IMR-90 (cell line): ENCODE measurements around the gene SFSWAP. TPM values are rescaled to one million over a fixed set of nuclear protein-coding genes. Genes with fewer than 3 reads are reported as not detected.

Experiments used
- ATAC-seq: fragments of 200-7000 bp; cut with Tn5 transposase; 2 replicates; pipeline ENCODE4 v1.9.1; 2020; ENCODE audit warnings: low read depth, mild to moderate bottlenecking, moderate library complexity
- BruUV-seq: library from RNA; stranded (reverse); fragments of 400-500 nt; replicated peaks from 2 replicates; lab custom pipeline; 2021; lab: Mats Ljungman, UMichigan
- CTCF ChIA-PET: fragments of 300-600 bp; formaldehyde crosslinking; extraction: SDS; loops from one replicate; lab custom pipeline; 2021; ENCODE audit warnings: antibody characterized with exemption; lab: Yijun Ruan, JAX
- POLR2A ChIA-PET: fragments of 300-600 bp; sonication (Branson Sonifier 250); formaldehyde crosslinking; loops from one replicate; lab custom pipeline; 2022; ENCODE audit warnings: antibody characterized with exemption; ENCODE audit not compliant: unreplicated experiment; lab: Charles Lee
- DNase-seq: peaks from one replicate; pipeline ENCODE4 v3.0.0; 2013
- H2AFZ ChIP-seq: replicated peaks from 2 replicates; pipeline ENCODE3; 2013; ENCODE audit warnings: low read length, mild to moderate bottlenecking; ENCODE audit not compliant: poor library complexity
- H2AK5ac ChIP-seq: 2 replicates; pipeline ENCODE4 v1.6.1; 2013; ENCODE audit warnings: low read depth, low read length, inconsistent platforms
- H2AK9ac ChIP-seq: replicated peaks from 2 replicates; pipeline ENCODE3; 2013; ENCODE audit warnings: mild to moderate bottlenecking, low read depth, low read length, moderate library complexity; ENCODE audit not compliant: poor library complexity
- H2BK120ac ChIP-seq: 2 replicates; pipeline ENCODE4 v1.6.1; 2013; ENCODE audit warnings: low read depth, low read length, inconsistent platforms
- H2BK15ac ChIP-seq: 3 replicates; pipeline ENCODE4 v1.6.1; 2013; ENCODE audit warnings: low read depth, low read length, inconsistent platforms
- H2BK20ac ChIP-seq: 2 replicates; pipeline ENCODE4 v1.6.1; 2013; ENCODE audit warnings: low read depth, mild to moderate bottlenecking, inconsistent platforms, low read length, moderate library complexity
- H2BK5ac ChIP-seq: 2 replicates; pipeline ENCODE4 v1.6.1; 2013; ENCODE audit warnings: mild to moderate bottlenecking, low read depth, low read length, inconsistent platforms; ENCODE audit not compliant: poor library complexity, severe bottlenecking
- H3K14ac ChIP-seq: replicated peaks from 2 replicates; pipeline ENCODE4 v1.6.1; 2013; ENCODE audit warnings: low read depth, low read length, inconsistent platforms
- H3K18ac ChIP-seq: 2 replicates; pipeline ENCODE4 v1.6.1; 2013; ENCODE audit warnings: low read depth, low read length, control low read depth
- H3K23ac ChIP-seq: 2 replicates; pipeline ENCODE4 v1.6.1; 2013; ENCODE audit warnings: low read depth, low read length, inconsistent platforms
- H3K27ac ChIP-seq: 2 replicates; pipeline ENCODE4 v1.5.1; 2013; ENCODE audit warnings: mild to moderate bottlenecking, control low read depth, low read length; ENCODE audit not compliant: insufficient read depth
- H3K27me3 ChIP-seq: 2 replicates; pipeline ENCODE4 v1.6.1; 2013; ENCODE audit warnings: low read length; ENCODE audit not compliant: control insufficient read depth, insufficient read depth
- H3K36me3 ChIP-seq: 2 replicates; pipeline ENCODE4 v1.6.1; 2013; ENCODE audit warnings: low read length, mixed read lengths; ENCODE audit not compliant: control insufficient read depth, insufficient read depth
- H3K4ac ChIP-seq: 2 replicates; pipeline ENCODE4 v1.6.1; 2013; ENCODE audit warnings: low read depth, low read length, inconsistent platforms
- H3K4me1 ChIP-seq: 2 replicates; pipeline ENCODE4 v1.6.1; 2013; ENCODE audit warnings: low read length, mixed read lengths; ENCODE audit not compliant: control insufficient read depth, insufficient read depth
- H3K4me2 ChIP-seq: 2 replicates; pipeline ENCODE4 v1.6.1; 2013; ENCODE audit warnings: low read depth, mild to moderate bottlenecking, control low read depth, low read length, moderate library complexity
- H3K4me3 ChIP-seq: 2 replicates; pipeline ENCODE4 v1.5.1; 2013; ENCODE audit warnings: low read depth, mild to moderate bottlenecking, control low read depth, low read length, moderate library complexity; ENCODE audit not compliant: insufficient read depth
- H3K56ac ChIP-seq: 2 replicates; pipeline ENCODE4 v1.6.1; 2013; ENCODE audit warnings: low read length, inconsistent platforms; ENCODE audit not compliant: insufficient read depth; ENCODE audit errors: extremely low read depth
- H3K79me1 ChIP-seq, 2 experiments: 2 replicates each; pipeline ENCODE4 v1.6.1; 2013; ENCODE audit warnings: low read length in 2 of 2, inconsistent platforms in 1 of 2, low read depth in 1 of 2
- H3K9ac ChIP-seq: 2 replicates; pipeline ENCODE4 v1.6.1; 2013; ENCODE audit warnings: low read depth, low read length, control low read depth
- H3K9me1 ChIP-seq: 2 replicates; pipeline ENCODE4 v1.6.1; 2013; ENCODE audit warnings: low read length, inconsistent platforms; ENCODE audit not compliant: insufficient read depth
- H3K9me3 ChIP-seq: 2 replicates; pipeline ENCODE4 v1.6.1; 2013; ENCODE audit warnings: low read length; ENCODE audit not compliant: control insufficient read depth, insufficient read depth
- H4K20me1 ChIP-seq: 2 replicates; pipeline ENCODE4 v1.6.1; 2013; ENCODE audit warnings: low read length, inconsistent platforms; ENCODE audit not compliant: insufficient read depth
- H4K5ac ChIP-seq: 2 replicates; pipeline ENCODE4 v1.6.1; 2013; ENCODE audit warnings: mild to moderate bottlenecking, low read depth, low read length, control low read depth
- H4K8ac ChIP-seq, 2 experiments: 2 replicates each; pipeline ENCODE4 v1.6.1; 2013; ENCODE audit warnings: low read depth in 2 of 2, low read length in 2 of 2, control low read depth in 1 of 2, inconsistent platforms in 1 of 2
- H4K91ac ChIP-seq: 2 replicates; pipeline ENCODE4 v1.6.1; 2013; ENCODE audit warnings: low read depth, low read length, inconsistent platforms; ENCODE audit not compliant: insufficient read depth
- BHLHE40 ChIP-seq: fragments of 150-350 bp; IDR thresholded peaks from 2 replicates; pipeline ENCODE4 v1.6.1; 2016; ENCODE audit warnings: mild to moderate bottlenecking, low read depth, low read length
- CEBPB ChIP-seq: IDR thresholded peaks from 2 replicates; pipeline ENCODE4 v1.6.1; 2012; ENCODE audit warnings: low read depth, low read length, improper control_type of control experiment
- CHD1 ChIP-seq: IDR thresholded peaks from 2 replicates; pipeline ENCODE4 v1.6.1; 2012; ENCODE audit warnings: low read depth, low read length, improper control_type of control experiment
- FOS ChIP-seq: fragments of 150-350 bp; IDR thresholded peaks from 2 replicates; pipeline ENCODE4 v1.6.1; 2016; ENCODE audit warnings: low read depth, low read length
- MAFK ChIP-seq: IDR thresholded peaks from 2 replicates; pipeline ENCODE4 v1.6.1; 2012; ENCODE audit warnings: low read depth, low read length, improper control_type of control experiment
- MAZ ChIP-seq: IDR thresholded peaks from 2 replicates; pipeline ENCODE4 v1.6.1; 2012; ENCODE audit warnings: low read depth, mild to moderate bottlenecking, low read length, improper control_type of control experiment, moderate library complexity, borderline replicate concordance
- MXI1 ChIP-seq: IDR thresholded peaks from 2 replicates; pipeline ENCODE4 v1.6.1; 2012; ENCODE audit warnings: low read depth, mild to moderate bottlenecking, low read length, moderate library complexity, borderline replicate concordance
- NFE2L2 ChIP-seq: fragments of 150-350 bp; IDR thresholded peaks from 2 replicates; pipeline ENCODE4 v1.6.1; 2016; ENCODE audit warnings: low read depth, mild to moderate bottlenecking, low read length
- POLR2A ChIP-seq: IDR thresholded peaks from 2 replicates; pipeline ENCODE4 v1.6.1; 2012; ENCODE audit warnings: mild to moderate bottlenecking, low read depth, low read length
- RAD21 ChIP-seq: IDR thresholded peaks from 2 replicates; pipeline ENCODE4 v1.6.1; 2012; ENCODE audit warnings: low read length, improper control_type of control experiment
- RCOR1 ChIP-seq: IDR thresholded peaks from 2 replicates; pipeline ENCODE4 v1.6.1; 2012; ENCODE audit warnings: mild to moderate bottlenecking, low read length, improper control_type of control experiment; ENCODE audit not compliant: insufficient replicate concordance
- RFX5 ChIP-seq: IDR thresholded peaks from 2 replicates; pipeline ENCODE4 v1.8.0; 2012; ENCODE audit warnings: low read depth, mild to moderate bottlenecking, low read length, moderate library complexity
- SMC3 ChIP-seq: fragments of 150-350 bp; IDR thresholded peaks from 2 replicates; pipeline ENCODE4 v1.6.1; 2016; ENCODE audit warnings: low read depth, mild to moderate bottlenecking, antibody characterized with exemption, low read length, moderate library complexity
- WGBS, 2 experiments: methylation state at CpG; one replicate each; pipeline versions ENCODE4 v1.1.5 to v1.1.7; 2013; ENCODE audit warnings: missing lambda C conversion rate in 2 of 2; ENCODE audit not compliant: insufficient read length in 1 of 2; ENCODE audit errors: extremely low coverage in 2 of 2; 5-methylcytosine and 5-hydroxymethylcytosine counted together
- dilution Hi-C: fragments of 300-500 bp; cut with HindIII; formaldehyde crosslinking; loops from one replicate; pipeline ENCODE4 v1.14.3; 2018; ENCODE audit warnings: low sequenced_read_pairs; ENCODE audit not compliant: unreplicated experiment
- in situ Hi-C: fragments of 300-500 bp; cut with MboI; formaldehyde crosslinking; loops from 3 replicates; pipeline ENCODE4 v1.14.3; 2019; ENCODE audit warnings: low sequenced_read_pairs, inconsistent platforms, mixed read lengths
- intact Hi-C: fragments of 100-400 bp; cut with micrococcal nuclease; formaldehyde crosslinking; loops from 2 replicates; pipeline ENCODE4 v1.10.0; 2022
- polyA plus RNA-seq, 3 experiments: library from polyadenylated mRNA; depleted of rRNA; stranded (reverse); fragments of >200 nt; gene quantifications; 2 replicates each; pipeline ENCODE4 v1.2.3, GENCODE V29; 2012; ENCODE audit warnings: low replicate concordance in 1 of 3
- total RNA-seq: library from RNA; depleted of rRNA; stranded (reverse); fragments of >200 nt; gene quantifications from 2 replicates; pipeline ENCODE4 v1.2.3, GENCODE V29; 2012
- TF ChIP-seq, protein P1 (sequence below): fragments of 150-350 bp; IDR thresholded peaks from 2 replicates; pipeline ENCODE4 v1.6.1; 2016; ENCODE audit warnings: low read depth, mild to moderate bottlenecking, low read length, moderate library complexity, borderline replicate concordance
- TF ChIP-seq, protein P2 (sequence below): conservative IDR thresholded peaks from 2 replicates; pipeline ENCODE4 v1.5.1; 2012; ENCODE audit warnings: mild to moderate bottlenecking, low read depth, low read length, improper control_type of control experiment
- TF ChIP-seq, protein P3 (sequence below): fragments of 150-350 bp; IDR thresholded peaks from 2 replicates; pipeline ENCODE4 v1.6.1; 2017; ENCODE audit warnings: mild to moderate bottlenecking, antibody characterized with exemption, low read length, low read depth

The SFSWAP gene
- total and polyA plus RNA-seq, 2 of the 4 experiments (the other 2 are of a cell fraction) = 19.7 to 22.4 TPM

DNA sequence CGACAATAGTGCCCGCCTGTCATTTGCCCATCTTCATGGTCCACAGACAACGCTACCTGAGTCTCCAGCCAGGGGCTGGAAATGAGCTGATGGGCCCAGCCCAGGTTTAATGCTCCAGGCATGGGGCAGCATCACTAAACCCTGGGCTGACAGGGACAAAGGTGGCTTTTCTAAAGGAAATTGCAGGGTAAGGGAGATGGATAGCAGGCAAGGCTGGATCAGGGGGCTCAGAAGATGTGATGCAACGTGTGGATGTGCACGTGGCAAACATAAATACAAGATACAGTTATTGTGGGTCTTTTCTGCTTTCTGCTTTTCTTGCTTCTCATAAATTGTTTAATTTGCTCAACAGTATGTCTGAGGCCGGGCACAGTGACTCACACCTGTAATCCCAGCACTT is 113.6 kb downstream of the SFSWAP start:
- Histone ChIP-seq H3K9me1 (no peaks in the 10 kb centered on the region), H2AK9ac (no peak overlapping the region), H4K91ac (no peak overlapping the region), H3K9me3 (no peaks in the 10 kb centered on the region), H3K23ac (no peak overlapping the region), H2AFZ (no peak overlapping the region), H2BK20ac (no peak overlapping the region), H3K9ac (no peak overlapping the region), H2BK5ac (no peak overlapping the region), H2AK5ac (no peak overlapping the region), H2BK120ac (no peak overlapping the region), H3K27ac (no peak overlapping the region), H3K56ac (no peak overlapping the region), H3K18ac (no peak overlapping the region), H3K14ac (no peak overlapping the region), H4K8ac (no peak overlapping the region), H2BK15ac (no peak overlapping the region), H4K20me1 (no peaks in the 10 kb centered on the region), H3K4me2 (no peak overlapping the region), H3K27me3 (no peaks in the 10 kb centered on the region; the same call in 1 of the 2 replicates), H4K5ac (no peak overlapping the region), H3K4me3 (no peak overlapping the region), H3K36me3 (no peaks in the 10 kb centered on the region), H3K79me1 (no peaks in the 10 kb centered on the region), H3K4me1 (peaks cover 2% of the 10 kb centered on the region; the same call in 1 of the 2 replicates), H3K4ac (no peak overlapping the region)
- ChIA-PET POLR2A (no interaction called here), CTCF (no interaction called here)
- intact Hi-C loops (no loop called here), in situ Hi-C loops (no loop called here), dilution Hi-C loops (no loop called here)
- TF ChIP-seq POLR2A (no peak), NFE2L2 (no peak), MAZ (no peak), RCOR1 (no peak), BHLHE40 (no peak), FOS (no peak), SMC3 (no peak), RFX5 (no peak), CEBPB (no peak), MAFK (no peak), CHD1 (no peak), MXI1 (no peak), RAD21 (no peak)
- TF ChIP-seq, protein P1, sequence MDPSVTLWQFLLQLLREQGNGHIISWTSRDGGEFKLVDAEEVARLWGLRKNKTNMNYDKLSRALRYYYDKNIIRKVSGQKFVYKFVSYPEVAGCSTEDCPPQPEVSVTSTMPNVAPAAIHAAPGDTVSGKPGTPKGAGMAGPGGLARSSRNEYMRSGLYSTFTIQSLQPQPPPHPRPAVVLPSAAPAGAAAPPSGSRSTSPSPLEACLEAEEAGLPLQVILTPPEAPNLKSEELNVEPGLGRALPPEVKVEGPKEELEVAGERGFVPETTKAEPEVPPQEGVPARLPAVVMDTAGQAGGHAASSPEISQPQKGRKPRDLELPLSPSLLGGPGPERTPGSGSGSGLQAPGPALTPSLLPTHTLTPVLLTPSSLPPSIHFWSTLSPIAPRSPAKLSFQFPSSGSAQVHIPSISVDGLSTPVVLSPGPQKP = no peak
- TF ChIP-seq, protein P2, sequence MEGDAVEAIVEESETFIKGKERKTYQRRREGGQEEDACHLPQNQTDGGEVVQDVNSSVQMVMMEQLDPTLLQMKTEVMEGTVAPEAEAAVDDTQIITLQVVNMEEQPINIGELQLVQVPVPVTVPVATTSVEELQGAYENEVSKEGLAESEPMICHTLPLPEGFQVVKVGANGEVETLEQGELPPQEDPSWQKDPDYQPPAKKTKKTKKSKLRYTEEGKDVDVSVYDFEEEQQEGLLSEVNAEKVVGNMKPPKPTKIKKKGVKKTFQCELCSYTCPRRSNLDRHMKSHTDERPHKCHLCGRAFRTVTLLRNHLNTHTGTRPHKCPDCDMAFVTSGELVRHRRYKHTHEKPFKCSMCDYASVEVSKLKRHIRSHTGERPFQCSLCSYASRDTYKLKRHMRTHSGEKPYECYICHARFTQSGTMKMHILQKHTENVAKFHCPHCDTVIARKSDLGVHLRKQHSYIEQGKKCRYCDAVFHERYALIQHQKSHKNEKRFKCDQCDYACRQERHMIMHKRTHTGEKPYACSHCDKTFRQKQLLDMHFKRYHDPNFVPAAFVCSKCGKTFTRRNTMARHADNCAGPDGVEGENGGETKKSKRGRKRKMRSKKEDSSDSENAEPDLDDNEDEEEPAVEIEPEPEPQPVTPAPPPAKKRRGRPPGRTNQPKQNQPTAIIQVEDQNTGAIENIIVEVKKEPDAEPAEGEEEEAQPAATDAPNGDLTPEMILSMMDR = no peak
- TF ChIP-seq, protein P3, sequence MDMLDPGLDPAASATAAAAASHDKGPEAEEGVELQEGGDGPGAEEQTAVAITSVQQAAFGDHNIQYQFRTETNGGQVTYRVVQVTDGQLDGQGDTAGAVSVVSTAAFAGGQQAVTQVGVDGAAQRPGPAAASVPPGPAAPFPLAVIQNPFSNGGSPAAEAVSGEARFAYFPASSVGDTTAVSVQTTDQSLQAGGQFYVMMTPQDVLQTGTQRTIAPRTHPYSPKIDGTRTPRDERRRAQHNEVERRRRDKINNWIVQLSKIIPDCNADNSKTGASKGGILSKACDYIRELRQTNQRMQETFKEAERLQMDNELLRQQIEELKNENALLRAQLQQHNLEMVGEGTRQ = no peak
- 94% methylated on average over 3 of the region's 6 CpGs; no CpG with 5 or more reads in 1 of the 2 experiments for WGBS, 2 experiments
- DNase-seq = no peak
- no TSS peak for BruUV-seq
- ATAC-seq = no peak
